ENCODE results near the gene FNTB. TPM values are rescaled to one million over a fixed set of nuclear protein-coding genes. Genes with fewer than 3 reads are reported as not detected.

Gene FNTB
- total RNA-seq, 1 experiment from 2014 or later, result 26.7 TPM

DNA sequence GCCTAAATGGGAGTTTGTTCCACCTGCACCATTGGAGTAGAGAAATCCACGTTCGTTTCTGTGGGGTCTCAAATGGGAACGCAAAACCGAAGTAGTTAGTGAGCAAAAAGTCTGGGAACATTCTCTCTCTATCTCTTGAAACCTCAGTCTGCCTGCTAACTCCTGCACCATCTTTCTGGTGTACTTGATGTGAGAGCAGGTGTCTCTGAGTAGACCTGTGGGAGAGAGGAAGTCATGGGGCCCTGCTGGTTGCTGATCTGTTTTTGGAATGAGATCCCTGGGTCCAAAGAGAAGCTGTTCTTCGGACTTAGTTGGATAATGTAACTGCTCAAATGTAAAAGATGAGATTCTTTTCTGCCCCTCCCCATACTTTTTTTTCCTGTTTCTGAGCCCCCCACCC is 58.3 kb downstream of the FNTB start:
- Histone ChIP-seq H3K4me2 (ENCODE audit: low read length) (no peak overlapping the region), H3K27ac (ENCODE audit: low read depth, low read length) (no peak overlapping the region), H2AFZ (ENCODE audit: low read depth, low read length, poor library complexity, severe bottlenecking) (no peak overlapping the region), H3K4me3 (replicated peaks in 1 of 2; ENCODE audit: low read depth in 1 of 2, low read length in 2 of 2) (no peak overlapping the region), H4K20me1 (ENCODE audit: insufficient read depth) (no peaks in the 10 kb centered on the region), H3K9ac (ENCODE audit: low read length) (no peak overlapping the region), H3K4me1 (ENCODE audit: control insufficient read depth in 1 of 2, insufficient read depth in 2 of 2, low read length in 2 of 2) (peaks cover 17 to 29% of the 10 kb centered on the region in 2 experiments), H3K9me3 (ENCODE audit: control insufficient read depth in 1 of 2, insufficient read depth in 1 of 2, low read depth in 1 of 2, low read length in 2 of 2) (no peaks in the 10 kb centered on the region), H3K79me2 (ENCODE audit: insufficient read depth, low read length) (no peaks in the 10 kb centered on the region), H3K9me2 (ENCODE audit: insufficient read depth) (no peaks in the 10 kb centered on the region), H3K36me3 (ENCODE audit: control insufficient read depth in 1 of 2, insufficient read depth in 2 of 2, low read length in 2 of 2) (peaks cover 5 to 18% of the 10 kb centered on the region in 2 experiments; a peak in 3 of 4 replicates), H3K27me3 (ENCODE audit: insufficient read depth, low read length) (no peaks in the 10 kb centered on the region)
- intact Hi-C loops (cut with micrococcal nuclease), result no loop called here
- BruUV-seq (replicated peaks), result no TSS peak
- RAD21 ChIA-PET (ENCODE audit: low non-redundant PET in 1 of 2, low total read pairs in 2 of 2, uncharacterized antibody in 2 of 2, unreplicated experiment in 2 of 2), result no interaction called here
- CTCF ChIA-PET, result no interaction called here
- TF ChIP-seq YY1 (IDR thresholded peaks at IDR 0.05; ENCODE audit: extremely low read depth, insufficient replicate concordance, low read depth, low read length) (no peak), ZNF274 (IDR thresholded peaks at IDR 0.05; ENCODE audit: low read depth, low read length) (no peak), JUND (IDR thresholded peaks at IDR 0.05) (no peak), ZFX (IDR thresholded peaks at IDR 0.05) (no peak), FOSL1 (IDR thresholded peaks at IDR 0.05; ENCODE audit: low read depth) (no peak), CBX3 (IDR thresholded peaks at IDR 0.05; ENCODE audit: low read depth) (no peak), POLR2A (IDR thresholded peaks at IDR 0.05; ENCODE audit: borderline replicate concordance, extremely low read depth, insufficient read depth, insufficient read length) (no peak), SIN3A (IDR thresholded peaks at IDR 0.05; ENCODE audit: low read depth) (no peak), CEBPB (IDR thresholded peaks at IDR 0.05; ENCODE audit: low read depth) (no peak), SP1 (IDR thresholded peaks at IDR 0.05; ENCODE audit: low read depth) (no peak), EZH2phosphoT487 (IDR thresholded peaks at IDR 0.05; ENCODE audit: borderline replicate concordance) (no peak)
- TF ChIP-seq, protein P1, sequence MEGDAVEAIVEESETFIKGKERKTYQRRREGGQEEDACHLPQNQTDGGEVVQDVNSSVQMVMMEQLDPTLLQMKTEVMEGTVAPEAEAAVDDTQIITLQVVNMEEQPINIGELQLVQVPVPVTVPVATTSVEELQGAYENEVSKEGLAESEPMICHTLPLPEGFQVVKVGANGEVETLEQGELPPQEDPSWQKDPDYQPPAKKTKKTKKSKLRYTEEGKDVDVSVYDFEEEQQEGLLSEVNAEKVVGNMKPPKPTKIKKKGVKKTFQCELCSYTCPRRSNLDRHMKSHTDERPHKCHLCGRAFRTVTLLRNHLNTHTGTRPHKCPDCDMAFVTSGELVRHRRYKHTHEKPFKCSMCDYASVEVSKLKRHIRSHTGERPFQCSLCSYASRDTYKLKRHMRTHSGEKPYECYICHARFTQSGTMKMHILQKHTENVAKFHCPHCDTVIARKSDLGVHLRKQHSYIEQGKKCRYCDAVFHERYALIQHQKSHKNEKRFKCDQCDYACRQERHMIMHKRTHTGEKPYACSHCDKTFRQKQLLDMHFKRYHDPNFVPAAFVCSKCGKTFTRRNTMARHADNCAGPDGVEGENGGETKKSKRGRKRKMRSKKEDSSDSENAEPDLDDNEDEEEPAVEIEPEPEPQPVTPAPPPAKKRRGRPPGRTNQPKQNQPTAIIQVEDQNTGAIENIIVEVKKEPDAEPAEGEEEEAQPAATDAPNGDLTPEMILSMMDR (IDR thresholded peaks at IDR 0.05 in 2 of 3, conservative IDR thresholded peaks at IDR 0.05 in 1 of 3; ENCODE audit: borderline replicate concordance in 1 of 3, insufficient read depth in 1 of 3, low read depth in 2 of 3, low read length in 2 of 3), result no peak
- TF ChIP-seq, protein P2, sequence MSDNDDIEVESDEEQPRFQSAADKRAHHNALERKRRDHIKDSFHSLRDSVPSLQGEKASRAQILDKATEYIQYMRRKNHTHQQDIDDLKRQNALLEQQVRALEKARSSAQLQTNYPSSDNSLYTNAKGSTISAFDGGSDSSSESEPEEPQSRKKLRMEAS (IDR thresholded peaks at IDR 0.05), result no peak
- TF ChIP-seq, protein P3, sequence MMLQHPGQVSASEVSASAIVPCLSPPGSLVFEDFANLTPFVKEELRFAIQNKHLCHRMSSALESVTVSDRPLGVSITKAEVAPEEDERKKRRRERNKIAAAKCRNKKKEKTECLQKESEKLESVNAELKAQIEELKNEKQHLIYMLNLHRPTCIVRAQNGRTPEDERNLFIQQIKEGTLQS (IDR thresholded peaks at IDR 0.05), result no peak
- TF ChIP-seq, protein P4, sequence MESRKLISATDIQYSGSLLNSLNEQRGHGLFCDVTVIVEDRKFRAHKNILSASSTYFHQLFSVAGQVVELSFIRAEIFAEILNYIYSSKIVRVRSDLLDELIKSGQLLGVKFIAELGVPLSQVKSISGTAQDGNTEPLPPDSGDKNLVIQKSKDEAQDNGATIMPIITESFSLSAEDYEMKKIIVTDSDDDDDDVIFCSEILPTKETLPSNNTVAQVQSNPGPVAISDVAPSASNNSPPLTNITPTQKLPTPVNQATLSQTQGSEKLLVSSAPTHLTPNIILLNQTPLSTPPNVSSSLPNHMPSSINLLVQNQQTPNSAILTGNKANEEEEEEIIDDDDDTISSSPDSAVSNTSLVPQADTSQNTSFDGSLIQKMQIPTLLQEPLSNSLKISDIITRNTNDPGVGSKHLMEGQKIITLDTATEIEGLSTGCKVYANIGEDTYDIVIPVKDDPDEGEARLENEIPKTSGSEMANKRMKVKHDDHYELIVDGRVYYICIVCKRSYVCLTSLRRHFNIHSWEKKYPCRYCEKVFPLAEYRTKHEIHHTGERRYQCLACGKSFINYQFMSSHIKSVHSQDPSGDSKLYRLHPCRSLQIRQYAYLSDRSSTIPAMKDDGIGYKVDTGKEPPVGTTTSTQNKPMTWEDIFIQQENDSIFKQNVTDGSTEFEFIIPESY (IDR thresholded peaks at IDR 0.05; ENCODE audit: extremely low read depth, insufficient replicate concordance, low read length), result no peak
- TF ChIP-seq, protein P5, sequence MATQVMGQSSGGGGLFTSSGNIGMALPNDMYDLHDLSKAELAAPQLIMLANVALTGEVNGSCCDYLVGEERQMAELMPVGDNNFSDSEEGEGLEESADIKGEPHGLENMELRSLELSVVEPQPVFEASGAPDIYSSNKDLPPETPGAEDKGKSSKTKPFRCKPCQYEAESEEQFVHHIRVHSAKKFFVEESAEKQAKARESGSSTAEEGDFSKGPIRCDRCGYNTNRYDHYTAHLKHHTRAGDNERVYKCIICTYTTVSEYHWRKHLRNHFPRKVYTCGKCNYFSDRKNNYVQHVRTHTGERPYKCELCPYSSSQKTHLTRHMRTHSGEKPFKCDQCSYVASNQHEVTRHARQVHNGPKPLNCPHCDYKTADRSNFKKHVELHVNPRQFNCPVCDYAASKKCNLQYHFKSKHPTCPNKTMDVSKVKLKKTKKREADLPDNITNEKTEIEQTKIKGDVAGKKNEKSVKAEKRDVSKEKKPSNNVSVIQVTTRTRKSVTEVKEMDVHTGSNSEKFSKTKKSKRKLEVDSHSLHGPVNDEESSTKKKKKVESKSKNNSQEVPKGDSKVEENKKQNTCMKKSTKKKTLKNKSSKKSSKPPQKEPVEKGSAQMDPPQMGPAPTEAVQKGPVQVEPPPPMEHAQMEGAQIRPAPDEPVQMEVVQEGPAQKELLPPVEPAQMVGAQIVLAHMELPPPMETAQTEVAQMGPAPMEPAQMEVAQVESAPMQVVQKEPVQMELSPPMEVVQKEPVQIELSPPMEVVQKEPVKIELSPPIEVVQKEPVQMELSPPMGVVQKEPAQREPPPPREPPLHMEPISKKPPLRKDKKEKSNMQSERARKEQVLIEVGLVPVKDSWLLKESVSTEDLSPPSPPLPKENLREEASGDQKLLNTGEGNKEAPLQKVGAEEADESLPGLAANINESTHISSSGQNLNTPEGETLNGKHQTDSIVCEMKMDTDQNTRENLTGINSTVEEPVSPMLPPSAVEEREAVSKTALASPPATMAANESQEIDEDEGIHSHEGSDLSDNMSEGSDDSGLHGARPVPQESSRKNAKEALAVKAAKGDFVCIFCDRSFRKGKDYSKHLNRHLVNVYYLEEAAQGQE (IDR thresholded peaks at IDR 0.05; ENCODE audit: low read depth), result no peak
- ATAC-seq (no peak), DNase-seq (ENCODE audit: low read depth, low spot score) (no peak)
- POLR2A ChIA-PET, result no interaction called here
